Left cardiac atrium (tissue), 4 donors: Measurements from ENCODE around the gene STPG2. TPM values are rescaled to one million over a fixed set of nuclear protein-coding genes. Genes with fewer than 3 reads are reported as not detected.
"Not testable (repeated sequence)": the region's sequence is repeated elsewhere in the genome, so short reads cannot be mapped to it uniquely, and the experiment has no call there.

Experiments used
- ATAC-seq, 2 donors: fragments of 200-7000 bp; cut with Tn5 transposase; one replicate each; pipeline ENCODE4 v1.9.1; 2020; ENCODE audit warnings: mild to moderate bottlenecking in 2 of 2, moderate library complexity in 2 of 2
- DNase-seq: peaks from one replicate; pipeline ENCODE4 v3.0.0-alpha.2; 2020
- intact Hi-C, 2 donors: fragments of 100-400 bp; cut with DNase I; formaldehyde crosslinking; loops; one replicate each; pipeline versions ENCODE4 v1.14.1 to v1.15.1; 2022 to 2023
- total RNA-seq, 2 donors: library from RNA; stranded (reverse); fragmentation: NEBNext Ultra II Directional; extraction: Animal tissue kit (Norgen Biotek cat#: 25700); gene quantifications; one replicate each; pipeline ENCODE4 v1.2.1, GENCODE V29; 2021
- donor health status: DM: no; HTN: yes; CAD: no.
- donor health status: DM: no; HTN: yes; CAD: no; lungs with severe emphysema.
- donor health status: DM: yes; HTN: yes; CAD: no.
- donor health status: Dilated cardiomyopathy.

The STPG2 gene
- total RNA-seq, 2 donors from 2014 or later = 0.12 to 0.24 TPM

GRCh38 chr4:97577004-97577403 lies 566.3 kb downstream of the STPG2 start:
- DNase-seq (no peak), ATAC-seq (no peak)
- intact Hi-C loops = no loop called here

GRCh38 chr4:97560009-97560408 lies 583.3 kb downstream of the STPG2 start:
- ATAC-seq (no peak), DNase-seq (no peak)
- intact Hi-C loops = no loop called here

DNA sequence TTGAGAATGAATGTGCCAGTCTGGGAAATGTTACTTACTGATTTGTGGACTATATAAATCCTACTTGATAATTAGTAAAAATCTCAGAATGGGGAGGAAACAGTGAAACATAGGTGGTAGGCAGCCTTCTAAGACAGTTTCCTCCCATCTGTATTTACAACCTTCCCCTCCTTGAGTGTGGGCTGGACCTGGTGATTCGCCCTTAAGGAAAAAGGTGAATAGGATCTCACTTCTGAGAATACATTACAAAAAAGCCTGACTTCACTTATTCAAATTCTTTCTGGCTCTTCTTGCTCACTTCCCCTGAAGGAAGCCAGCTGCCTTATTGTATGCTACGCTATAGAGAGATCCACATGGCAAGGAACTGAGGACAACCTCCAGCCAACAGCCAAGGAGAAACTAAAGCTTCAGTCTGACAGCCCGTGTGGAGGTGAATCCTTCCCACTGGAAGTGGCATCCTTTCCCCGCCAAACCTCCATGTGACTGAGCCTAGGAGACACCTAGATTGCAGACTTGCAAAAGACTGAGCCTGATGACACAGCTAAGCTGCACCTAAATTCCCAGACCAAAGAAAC lies 585.0 kb downstream of the STPG2 start:
- DNase-seq (no peak), ATAC-seq (no peak)
- intact Hi-C loops = no loop called here

GRCh38 chr4:97550637-97551036 lies 592.6 kb downstream of the STPG2 start:
- intact Hi-C loops, ATAC-seq, DNase-seq: not testable (repeated sequence)

GRCh38 chr4:97548943-97549583 lies 594.2 kb downstream of the STPG2 start:
- intact Hi-C loops = no loop called here
- no peak for ATAC-seq
- DNase-seq = no peak

DNA sequence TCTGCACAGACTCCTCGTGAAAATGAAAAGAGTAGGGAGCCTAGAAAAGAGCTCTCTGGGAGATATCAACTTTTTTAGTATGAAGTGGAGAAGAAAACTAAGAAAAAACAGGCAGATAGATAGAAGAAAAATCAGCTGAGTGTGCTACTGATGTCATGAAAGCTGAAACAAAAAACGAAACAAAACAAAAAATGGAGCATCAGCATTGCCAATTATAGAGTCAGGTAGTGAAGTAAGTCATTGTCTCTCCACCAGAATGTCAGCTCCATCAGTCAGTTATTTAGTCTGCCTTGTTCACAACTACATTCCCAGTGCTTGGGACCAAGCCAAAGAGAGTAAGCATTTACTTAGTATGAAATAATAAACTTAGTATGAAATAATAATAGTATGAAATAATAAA lies 595.1 kb downstream of the STPG2 start:
- ATAC-seq (no peak), DNase-seq (no peak)
- intact Hi-C loops = no loop called here

DNA sequence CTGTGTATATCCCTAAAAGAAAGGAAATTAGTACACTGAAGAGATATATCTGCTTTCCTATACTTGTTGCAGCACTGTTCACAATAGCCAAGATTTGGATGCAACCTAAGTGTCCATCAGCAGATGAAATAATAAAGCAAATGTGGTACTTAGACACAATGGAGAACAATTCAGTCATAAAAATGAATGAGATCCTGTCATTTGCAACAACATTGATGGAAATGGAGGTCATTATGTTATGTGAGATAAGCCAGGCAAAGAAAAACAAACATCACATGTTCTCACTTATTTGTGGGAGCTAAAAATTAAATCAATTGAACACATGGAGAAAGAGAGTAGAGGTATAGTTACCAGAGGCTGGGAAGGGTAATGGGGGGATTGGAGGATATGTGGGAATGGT lies 611.9 kb downstream of the STPG2 start:
- DNase-seq = no peak
- intact Hi-C loops = no loop called here
- no peak for ATAC-seq

- intact Hi-C loops = no loop called here
- DNase-seq (no peak), ATAC-seq (no peak)
Observed at GRCh38 chr4:97530676-97531075, 612.6 kb downstream of the STPG2 start.

DNA sequence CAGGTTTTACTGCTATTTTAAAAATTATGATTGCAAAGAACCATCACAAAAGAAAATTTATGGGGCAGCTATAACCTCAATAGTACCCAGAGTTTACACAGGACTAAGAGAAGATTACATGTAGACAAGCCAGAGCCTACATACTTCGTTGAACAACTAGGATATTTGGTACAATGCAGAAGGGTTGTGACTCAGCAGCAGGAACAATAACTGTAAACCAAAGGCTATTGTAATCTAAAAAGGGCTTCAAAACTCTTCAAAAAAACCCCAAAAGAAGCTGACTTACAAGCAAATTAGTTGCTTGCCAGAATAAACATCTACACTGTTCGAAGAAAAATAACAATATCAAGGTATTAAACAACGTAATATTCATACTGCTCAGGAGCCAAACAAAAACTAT lies 618.0 kb downstream of the STPG2 start:
- ATAC-seq = no peak
- DNase-seq = no peak
- intact Hi-C loops = no loop called here

- ATAC-seq (no peak), DNase-seq (no peak)
- intact Hi-C loops = no loop called here
Observed at GRCh38 chr4:97517939-97518338, 625.3 kb downstream of the STPG2 start.

GRCh38 chr4:97513917-97514316 lies 629.4 kb downstream of the STPG2 start:
- DNase-seq (no peak), ATAC-seq (no peak)
- intact Hi-C loops = no loop called here

Other genes with a start within 250 kb of the STPG2 start
- 10 to 100 TPM; 16.0 to 16.1 TPM for gene RAP1GDS1, start 117.9 kb upstream of the STPG2 start, total RNA-seq